Adrenal gland (tissue), 12 donors: ENCODE results near the gene GTPBP4. TPM values are rescaled to one million over a fixed set of nuclear protein-coding genes. Genes with fewer than 3 reads are reported as not detected.
A peak's percentile ranks its signal among the peaks of the same experiment; 100 is the strongest.

Source experiments
- DNase-seq, 7 donors: peaks; one replicate each; pipeline ENCODE4 v3.0.0-alpha.2; 2019 to 2020
- H3K27ac ChIP-seq, 5 donors: fragments of 200-600 bp; sonication (generic) in 4 of 5; 1 replicate in 3 of 5; 2 replicates in 2 of 5; pipeline versions ENCODE4 v1.5.1 to v1.8.0; 2016 to 2020; ENCODE audit warnings: mild to moderate bottlenecking in 1 of 5
- H3K27me3 ChIP-seq: fragments of 200-600 bp; 2 replicates; pipeline ENCODE4 v1.8.0; 2021
- H3K36me3 ChIP-seq, 2 donors: fragments of 200-600 bp; replicated peaks in 1 of 2; 1 replicate in 1 of 2; 2 replicates in 1 of 2; pipeline versions ENCODE4 v1.5.1 to v1.8.0; 2018 to 2022
- H3K4me1 ChIP-seq, 2 donors: fragments of 200-600 bp; replicated peaks in 1 of 2; 1 replicate in 1 of 2; 2 replicates in 1 of 2; pipeline versions ENCODE4 v1.5.1 to v1.8.0; 2018 to 2021
- H3K4me3 ChIP-seq, 4 donors: fragments of 200-600 bp; sonication (generic) in 3 of 4; one replicate each; pipeline ENCODE4 v1.5.1; 2016 to 2018
- H3K9me3 ChIP-seq, 3 donors: fragments of 200-600 bp; sonication (generic) in 1 of 3; replicated peaks in 1 of 3; 1 replicate in 2 of 3; 2 replicates in 1 of 3; pipeline versions ENCODE4 v1.5.1 to v1.8.0; 2016 to 2021
- POLR2A ChIP-seq, 2 donors: fragments of 450-650 bp; IDR thresholded peaks; one replicate each; pipeline ENCODE4 v1.6.1; 2017; ENCODE audit warnings: antibody characterized with exemption in 2 of 2, mild to moderate bottlenecking in 2 of 2, moderate library complexity in 1 of 2
- WGBS, 4 donors: extraction: QIAGEN DNeasy Blood & Tissue Kit in 2 of 4; methylation state at CpG; one replicate each; pipeline versions ENCODE4 v1.1.5 to v1.1.7; 2013 to 2017; 5-methylcytosine and 5-hydroxymethylcytosine counted together
- intact Hi-C, 2 donors: fragments of 100-400 bp; cut with DNase I; formaldehyde crosslinking; loops; one replicate each; pipeline versions ENCODE4 v1.14.1 to v1.15.0; 2022 to 2023
- polyA plus RNA-seq, 3 donors: library from polyadenylated mRNA; stranded (reverse); fragments of 200-250 nt in 2 of 3; fragments of 350-450 nt in 1 of 3; fragmentation: Illumina TruSeq in 1 of 3; extraction: RNeasy Lipid Tissue Mini Kit (QIAGEN cat#74804) in 1 of 3; gene quantifications; one replicate each; pipeline ENCODE4 v1.2.3, GENCODE V29; 2013 to 2014
- total RNA-seq, 9 donors: library from RNA; depleted of rRNA in 4 of 9; stranded (reverse); fragments of >200 nt in 4 of 9; fragments of 120-200 nt in 1 of 9; fragmentation: NEBNext Ultra II Directional in 1 of 9; extraction: Animal tissue kit (Norgen Biotek cat#: 25700) in 1 of 9; gene quantifications; one replicate each; pipeline versions ENCODE4 v1.1.0 to v1.2.4, GENCODE V29; 2013 to 2023
- TF ChIP-seq, protein P1 (sequence below), 6 experiments: fragments of 450-650 bp in 4 of 6; fragments of 200-600 bp in 2 of 6; sonication (generic) in 1 of 6; IDR thresholded peaks; 1 replicate in 5 of 6; 2 replicates in 1 of 6; pipeline versions ENCODE4 v1.5.1 to v1.8.0; 2016 to 2021; ENCODE audit warnings: antibody characterized with exemption in 6 of 6, mild to moderate bottlenecking in 2 of 6, moderate library complexity in 1 of 6
- donor health status: healthy with polysubstance abuse.
- donor health status: Bipolar disorder and iron deficiency.
- donor health status: DM: yes; HTN: yes; CAD: no.
- donor health status: DM: no; HTN: no; CAD: no.
- donor health status: DM: no; HTN: no; CAD: no.
- donor health status: DM: yes; HTN: yes; CAD: no.

The GTPBP4 gene
- total and polyA plus RNA-seq, 12 donors: 15.2 to 196 (median 33.4) TPM

DNA sequence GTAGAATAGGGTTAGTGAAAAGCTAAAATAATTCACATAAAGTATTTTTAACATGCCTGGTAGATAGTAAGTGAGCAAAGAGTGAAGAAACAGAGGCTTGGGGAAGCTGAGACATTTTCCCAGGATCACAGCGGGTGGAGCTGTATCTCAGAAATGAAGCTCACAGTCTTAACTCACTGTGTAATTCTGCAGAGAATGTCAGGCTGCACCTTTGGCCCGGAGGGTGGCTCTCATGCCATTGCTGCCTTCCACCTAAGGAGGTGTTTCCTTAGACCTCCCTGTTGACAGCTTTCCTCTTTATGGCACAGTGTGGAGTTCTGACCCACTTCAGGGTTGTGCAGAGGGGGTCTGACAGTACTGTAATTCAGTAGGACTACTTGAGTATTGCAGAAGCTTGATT is 2.9 kb upstream of the GTPBP4 start:
- H3K27me3 ChIP-seq: no peaks in the 10 kb centered on the region
- H3K27ac ChIP-seq: no peak overlapping the region
- H3K36me3 ChIP-seq: no peaks in the 10 kb centered on the region
- H3K9me3 ChIP-seq: no peaks in the 10 kb centered on the region
- no peak for TF ChIP-seq POLR2A (IDR thresholded peaks at IDR 0.05)
- TF ChIP-seq, protein P1, sequence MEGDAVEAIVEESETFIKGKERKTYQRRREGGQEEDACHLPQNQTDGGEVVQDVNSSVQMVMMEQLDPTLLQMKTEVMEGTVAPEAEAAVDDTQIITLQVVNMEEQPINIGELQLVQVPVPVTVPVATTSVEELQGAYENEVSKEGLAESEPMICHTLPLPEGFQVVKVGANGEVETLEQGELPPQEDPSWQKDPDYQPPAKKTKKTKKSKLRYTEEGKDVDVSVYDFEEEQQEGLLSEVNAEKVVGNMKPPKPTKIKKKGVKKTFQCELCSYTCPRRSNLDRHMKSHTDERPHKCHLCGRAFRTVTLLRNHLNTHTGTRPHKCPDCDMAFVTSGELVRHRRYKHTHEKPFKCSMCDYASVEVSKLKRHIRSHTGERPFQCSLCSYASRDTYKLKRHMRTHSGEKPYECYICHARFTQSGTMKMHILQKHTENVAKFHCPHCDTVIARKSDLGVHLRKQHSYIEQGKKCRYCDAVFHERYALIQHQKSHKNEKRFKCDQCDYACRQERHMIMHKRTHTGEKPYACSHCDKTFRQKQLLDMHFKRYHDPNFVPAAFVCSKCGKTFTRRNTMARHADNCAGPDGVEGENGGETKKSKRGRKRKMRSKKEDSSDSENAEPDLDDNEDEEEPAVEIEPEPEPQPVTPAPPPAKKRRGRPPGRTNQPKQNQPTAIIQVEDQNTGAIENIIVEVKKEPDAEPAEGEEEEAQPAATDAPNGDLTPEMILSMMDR (IDR thresholded peaks at IDR 0.05): no peak
- WGBS, 4 donors: 88 to 100% (median 92%) methylated on average over 2 of the region's 2 CpGs
- H3K4me3 ChIP-seq: no peak overlapping the region
- peak in 1 of 7 donors; percentile 4 for DNase-seq
- H3K4me1 ChIP-seq: peaks cover 7 to 27% of the 10 kb centered on the region in 2 donors
- intact Hi-C loops: loop anchor here in 1 of 2 donors (10.0 kb wide), 1 partner anchor 51 kb away; the partner anchor contains the start of gene LARP4B

DNA sequence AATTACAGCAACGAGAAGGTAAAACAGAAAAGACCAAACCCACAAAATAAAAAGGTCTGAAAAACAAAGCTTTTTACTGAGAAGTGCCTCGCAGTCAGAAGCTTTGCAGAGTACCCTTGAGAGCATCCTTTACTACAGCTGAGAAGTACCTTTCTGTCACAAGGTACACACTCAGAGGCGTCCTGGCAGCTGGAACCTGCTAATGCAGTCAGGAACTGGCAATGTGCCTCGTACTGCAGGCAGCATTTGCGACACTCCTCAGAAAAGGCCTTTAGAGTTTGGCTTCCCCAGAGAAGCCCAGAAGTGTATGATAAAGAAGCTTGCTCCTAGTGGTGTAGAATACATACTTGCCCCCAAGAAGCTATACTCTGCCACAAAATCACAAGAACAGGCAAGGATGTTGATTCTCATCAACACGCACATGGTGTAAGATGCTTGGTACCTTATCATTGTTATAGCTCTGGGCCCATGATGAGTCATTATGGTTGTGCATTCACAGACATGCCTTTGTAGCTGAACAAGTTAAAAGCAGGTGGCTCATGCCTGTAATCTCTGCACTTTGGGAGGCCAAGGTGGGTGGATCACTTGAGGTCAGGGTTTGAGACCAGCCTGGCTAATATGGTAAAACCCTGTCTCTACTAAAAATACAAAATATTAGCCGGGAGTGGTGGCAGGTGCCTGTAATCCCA is 2.0 kb upstream of the GTPBP4 start:
- DNase-seq: peak in 2 of 7 donors; percentile 27 to 52
- no peak overlapping the region for H3K27ac ChIP-seq
- H3K36me3 ChIP-seq: no peaks in the 10 kb centered on the region
- TF ChIP-seq POLR2A (IDR thresholded peaks at IDR 0.05): no peak
- TF ChIP-seq, protein P1 (IDR thresholded peaks at IDR 0.05): no peak
- intact Hi-C loops: loop anchor here in 1 of 2 donors (10.0 kb wide), 1 partner anchor 51 kb away; the partner anchor contains the start of gene LARP4B
- no peaks in the 10 kb centered on the region for H3K27me3 ChIP-seq
- WGBS, 4 donors: 84 to 93% (median 91%) methylated on average over 7 of the region's 7 CpGs
- H3K4me1 ChIP-seq: peaks cover 7 to 27% of the 10 kb centered on the region in 2 donors
- H3K9me3 ChIP-seq: no peaks in the 10 kb centered on the region
- H3K4me3 ChIP-seq: no peak overlapping the region

DNA sequence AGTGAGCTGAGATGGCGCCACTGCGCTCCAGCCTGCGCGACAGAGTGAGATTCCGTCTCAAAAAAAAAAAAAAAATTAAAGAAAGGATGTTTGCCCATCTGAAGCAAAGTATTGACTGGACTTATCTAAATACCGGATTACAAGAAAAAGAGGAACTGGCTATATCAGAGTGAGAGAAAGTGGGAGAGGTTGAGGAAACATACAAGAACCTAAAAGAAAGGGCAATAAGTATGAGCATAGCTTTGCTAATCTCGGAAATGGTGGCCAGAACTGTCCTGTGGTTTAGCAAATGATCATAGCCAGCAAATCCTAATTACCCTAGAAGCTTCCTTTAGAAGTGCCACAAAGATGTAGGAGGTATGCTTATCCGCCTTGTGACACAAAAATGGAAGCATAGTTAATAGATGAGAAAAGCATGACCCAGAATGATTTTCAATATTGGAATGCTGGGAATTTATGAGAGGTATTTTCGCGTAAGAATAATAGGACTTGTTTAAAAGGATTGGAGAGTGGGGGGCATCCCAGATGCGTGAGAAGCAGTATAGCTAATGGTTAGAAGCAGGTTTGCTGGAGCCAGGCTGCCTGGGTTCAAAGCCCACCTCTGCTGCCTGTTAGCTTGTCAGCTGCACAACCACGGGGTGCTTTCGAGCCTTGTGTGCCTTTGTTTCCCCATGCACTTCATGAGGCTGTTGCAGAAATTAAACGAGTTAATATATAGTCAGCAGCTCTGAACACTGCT is 1.2 kb upstream of the GTPBP4 start:
- 72 to 78% (median 76%) methylated on average over 14 of the region's 14 CpGs for WGBS, 4 donors
- peak overlapping the region in 3 of 5 donors; percentile 86 to 94 (median 86) for H3K27ac ChIP-seq

DNA sequence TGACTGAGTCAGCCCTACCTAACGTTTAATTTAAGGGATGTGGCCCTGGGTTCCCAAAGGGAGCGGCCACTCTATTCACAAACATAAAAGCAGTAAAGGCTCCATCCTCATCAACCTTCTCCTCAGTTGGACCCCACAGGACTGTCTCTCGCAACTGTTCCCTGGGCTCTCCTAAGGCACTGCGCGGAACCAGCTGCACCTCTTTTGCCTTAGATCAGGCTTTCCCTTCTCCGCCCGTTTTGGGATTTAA is 689 bp upstream of the GTPBP4 start:
- H3K27ac ChIP-seq: peak overlapping the region; percentile 64 to 94 (median 86)
- WGBS, 4 donors: 3 to 8% (median 4%) methylated on average over 7 of the region's 7 CpGs
- intact Hi-C loops: loop anchor here in 1 of 2 donors (10.0 kb wide), 1 partner anchor 53 kb away; the partner anchor contains the start of gene LARP4B
- no peaks in the 10 kb centered on the region for H3K27me3 ChIP-seq
- H3K9me3 ChIP-seq: no peaks in the 10 kb centered on the region
- no peak for TF ChIP-seq POLR2A (IDR thresholded peaks at IDR 0.05)
- TF ChIP-seq, protein P1 (IDR thresholded peaks at IDR 0.05): no peak
- DNase-seq: no peak
- H3K36me3 ChIP-seq: no peaks in the 10 kb centered on the region
- peaks cover 8 to 27% of the 10 kb centered on the region in 2 donors for H3K4me1 ChIP-seq
- H3K4me3 ChIP-seq: peak overlapping the region; percentile 57 to 89 (median 72)

More for the DNA sequence above, 1.2 kb upstream of the GTPBP4 start:
- TF ChIP-seq POLR2A (IDR thresholded peaks at IDR 0.05): no peak
- TF ChIP-seq, protein P1 (IDR thresholded peaks at IDR 0.05): no peak
- DNase-seq: peak in 2 of 7 donors; percentile 29 to 55
- Histone ChIP-seq H3K4me3 (peak overlapping the region in 2 of 4 donors; percentile 65 to 89), H3K4me1 (peaks cover 7 to 27% of the 10 kb centered on the region in 2 donors), H3K27me3 (no peaks in the 10 kb centered on the region), H3K36me3 (no peaks in the 10 kb centered on the region), H3K9me3 (no peaks in the 10 kb centered on the region)
- intact Hi-C loops: loop anchor here in 1 of 2 donors (10.0 kb wide), 1 partner anchor 52 kb away; the partner anchor contains the start of gene LARP4B
